Activated T-cell treated with anti-CD3 and anti-CD28 coated beads for 24 hours (primary cell): ENCODE measurements around the gene CASP9.
"Not testable (repeated sequence)": the region's sequence is repeated elsewhere in the genome, so short reads cannot be mapped to it uniquely, and the experiment has no call there.

Experiments used
- DNase-seq: peaks from one replicate; pipeline ENCODE4 v3.0.0-alpha.2; 2020; ENCODE audit warnings: low read depth

The CASP9 gene

GRCh38 chr1:15525050-15526020 lies 1.3 kb upstream of the CASP9 start:
- no peak for DNase-seq

- DNase-seq, result peak; percentile 100
Observed at GRCh38 chr1:15524283-15525049, 451 bp upstream of the CASP9 start.

GRCh38 chr1:15523104-15524020 lies 653 bp downstream of the CASP9 start:
- DNase-seq, result no peak

- no peak for DNase-seq
Observed at GRCh38 chr1:15522551-15522950, 1.5 kb downstream of the CASP9 start.

GRCh38 chr1:15521206-15521906 lies 2.7 kb downstream of the CASP9 start:
- DNase-seq, result not testable (repeated sequence)

GRCh38 chr1:15519625-15520024 lies 4.4 kb downstream of the CASP9 start:
- no peak for DNase-seq

- DNase-seq, result no peak
Observed at GRCh38 chr1:15515022-15515663, 8.9 kb downstream of the CASP9 start.

GRCh38 chr1:15514557-15514956 lies 9.5 kb downstream of the CASP9 start:
- not testable (repeated sequence) for DNase-seq

GRCh38 chr1:15513919-15514318 lies 10.1 kb downstream of the CASP9 start:
- DNase-seq, result no peak

- DNase-seq, result no peak
Observed at GRCh38 chr1:15513192-15513591, 10.8 kb downstream of the CASP9 start.

- no peak for DNase-seq
Observed at GRCh38 chr1:15510611-15511405, 13.2 kb downstream of the CASP9 start.

- DNase-seq, result no peak
Observed at GRCh38 chr1:15509586-15509985, 14.4 kb downstream of the CASP9 start.

GRCh38 chr1:15508700-15509487 lies 15.1 kb downstream of the CASP9 start:
- no peak for DNase-seq

GRCh38 chr1:15507278-15507677 lies 16.7 kb downstream of the CASP9 start:
- DNase-seq, result no peak

GRCh38 chr1:15506831-15507230 lies 17.2 kb downstream of the CASP9 start:
- DNase-seq, result no peak

GRCh38 chr1:15504436-15504835 lies 19.6 kb downstream of the CASP9 start:
- no peak for DNase-seq

GRCh38 chr1:15501208-15502032 lies 22.6 kb downstream of the CASP9 start:
- peak; percentile 20 for DNase-seq
